Measurements from ENCODE around the gene CYP3A7. TPM values are rescaled to one million over a fixed set of nuclear protein-coding genes. Genes with fewer than 3 reads are reported as not detected.

The CYP3A7 gene
- total RNA-seq: not detected
- 0.34 TPM for polyA plus RNA-seq (2013, experiment 1 of 2)
- 0.71 TPM for polyA plus RNA-seq (2013, experiment 2 of 2)
- total RNA-seq: 0 to 0.19 (median 0) reads per million in 172 experiments

- Histone ChIP-seq H3K4me3 (ENCODE audit: low read length) (no peak within 1 kb of the TSS), H3K27ac (ENCODE audit: low read depth in 1 of 2, low read length in 2 of 2) (no peak within 1 kb of the TSS), H3K4me1 (ENCODE audit: insufficient read depth, low read length) (no peaks in the 10 kb centered on the region), H3K9me3 (ENCODE audit: control insufficient read depth in 1 of 2, insufficient read depth in 1 of 2, low read length in 2 of 2) (no peaks in the 10 kb centered on the region), H3K36me3 (ENCODE audit: insufficient read depth, low read length) (no peaks in the 10 kb centered on the region), H3K27me3 (ENCODE audit: control insufficient read depth in 1 of 2, insufficient read depth in 2 of 2, low read length in 2 of 2) (no peaks in the 10 kb centered on the region)
- no peak for DNase-seq
- intact Hi-C loops (cut with DNase I, micrococcal nuclease): no loop called here
- Mint-ChIP-seq H3K4me1 (ENCODE audit: low read depth) (no peaks in the 10 kb centered on the region), H3K4me3 (no peak within 1 kb of the TSS), H3K36me3 (ENCODE audit: low read depth) (no peaks in the 10 kb centered on the region), H3K27me3 (no peaks in the 10 kb centered on the region), H3K27ac (no peak within 1 kb of the TSS), H3K9me3 (no peaks in the 10 kb centered on the region)
- no peak for ATAC-seq (ENCODE audit: poor library complexity)
- ChIA-PET CTCF (no interaction called here), POLR2A (no interaction called here)
- no peak for TF ChIP-seq CTCF (IDR thresholded peaks at IDR 0.05)
These were observed at the start of gene CYP3A7 for GRCh38 chr7:99734987-99735386. CYP3A7 (minus strand) TSS chr7:99735196; CDS start chr7:99735093, 103 bp downstream.

GRCh38 chr7:99784007-99784406, 49.0 kb upstream of the CYP3A7 start, which contains the start of gene CYP3A4:
CYP3A4 (minus strand) TSS chr7:99784184; CDS start chr7:99784081, 103 bp downstream.
- Mint-ChIP-seq H3K27ac (no peak within 1 kb of the TSS), H3K4me1 (ENCODE audit: low read depth) (peaks cover 7% of the 10 kb centered on the region), H3K27me3 (peaks cover 28% of the 10 kb centered on the region), H3K36me3 (ENCODE audit: low read depth) (no peaks in the 10 kb centered on the region), H3K4me3 (no peak within 1 kb of the TSS), H3K9me3 (no peaks in the 10 kb centered on the region)
- DNase-seq: no peak
- CTCF ChIA-PET: no interaction called here
- ATAC-seq (ENCODE audit: poor library complexity): no peak
- Histone ChIP-seq H3K9me3 (ENCODE audit: control insufficient read depth in 1 of 2, insufficient read depth in 1 of 2, low read length in 2 of 2) (no peaks in the 10 kb centered on the region), H3K36me3 (ENCODE audit: insufficient read depth, low read length) (no peaks in the 10 kb centered on the region), H3K4me3 (ENCODE audit: low read length) (no peak within 1 kb of the TSS), H3K27me3 (ENCODE audit: control insufficient read depth in 1 of 2, insufficient read depth in 2 of 2, low read length in 2 of 2) (peaks cover 0 to 2% of the 10 kb centered on the region in 2 experiments), H3K4me1 (ENCODE audit: insufficient read depth, low read length) (no peaks in the 10 kb centered on the region), H3K27ac (ENCODE audit: low read depth in 1 of 2, low read length in 2 of 2) (no peak within 1 kb of the TSS)
- intact Hi-C loops (cut with DNase I, micrococcal nuclease): no loop called here
- TF ChIP-seq CTCF (IDR thresholded peaks at IDR 0.05): no peak
- POLR2A ChIA-PET: no interaction called here

- ChIA-PET POLR2A (no interaction called here), CTCF (no interaction called here)
- Histone ChIP-seq H3K4me1 (ENCODE audit: insufficient read depth, low read length) (no peaks in the 10 kb centered on the region), H3K27ac (ENCODE audit: low read depth in 1 of 2, low read length in 2 of 2) (no peak overlapping the region), H3K9me3 (ENCODE audit: control insufficient read depth in 1 of 2, insufficient read depth in 1 of 2, low read length in 2 of 2) (no peaks in the 10 kb centered on the region), H3K27me3 (ENCODE audit: control insufficient read depth in 1 of 2, insufficient read depth in 2 of 2, low read length in 2 of 2) (peaks cover 0 to 2% of the 10 kb centered on the region in 2 experiments), H3K4me3 (ENCODE audit: low read length) (no peak overlapping the region), H3K36me3 (ENCODE audit: insufficient read depth, low read length) (no peaks in the 10 kb centered on the region)
- Mint-ChIP-seq H3K4me3 (no peak overlapping the region), H3K9me3 (no peaks in the 10 kb centered on the region), H3K27ac (no peak overlapping the region), H3K27me3 (peaks cover 37% of the 10 kb centered on the region), H3K36me3 (ENCODE audit: low read depth) (no peaks in the 10 kb centered on the region), H3K4me1 (ENCODE audit: low read depth) (peaks cover 7% of the 10 kb centered on the region)
- no peak for TF ChIP-seq CTCF (IDR thresholded peaks at IDR 0.05)
- DNase-seq (no peak), ATAC-seq (ENCODE audit: poor library complexity) (no peak)
- intact Hi-C loops (cut with DNase I, micrococcal nuclease): no loop called here
These were observed 47.3 kb upstream of the CYP3A7 start for GRCh38 chr7:99782012-99782953.

Data from CD4-positive, alpha-beta T cell (primary cell).